MCF 10A (cell line): Measurements from ENCODE around the gene TLR9. TPM values are rescaled to one million over a fixed set of nuclear protein-coding genes. Genes with fewer than 3 reads are reported as not detected.
A peak's percentile ranks its signal among the peaks of the same experiment; 100 is the strongest.

Experiments used
- BruUV-seq: library from RNA; stranded (reverse); fragments of 400-500 nt; replicated peaks from 2 replicates; lab custom pipeline; 2021; lab: Mats Ljungman, UMichigan
- CTCF ChIA-PET: fragments of 300-600 bp; sonication (Branson Sonifier 250); formaldehyde crosslinking; extraction: SDS; loops from one replicate; lab custom pipeline; 2021; ENCODE audit warnings: antibody characterized with exemption, inconsistent platforms; lab: Yijun Ruan, JAX
- POLR2A ChIA-PET: fragments of 300-600, 350-650 bp; sonication (Branson Sonifier 250); formaldehyde crosslinking; extraction: SDS; loops from one replicate; lab custom pipeline; 2020; ENCODE audit warnings: antibody characterized with exemption, inconsistent platforms; lab: Yijun Ruan, JAX
- DNase-seq: peaks from one replicate; pipeline ENCODE4 v3.0.0-alpha.2; 2018; ENCODE audit not compliant: unreplicated experiment
- H3K27ac Mint-ChIP-seq: one replicate; pipeline ENCODE4 v1.8.0; 2022; ENCODE audit warnings: mild to moderate bottlenecking, low read depth, mixed read lengths; ENCODE audit not compliant: unreplicated experiment
- H3K27me3 Mint-ChIP-seq: one replicate; pipeline ENCODE4 v1.8.0; 2022; ENCODE audit warnings: mixed read lengths; ENCODE audit not compliant: insufficient read depth, unreplicated experiment
- H3K36me3 Mint-ChIP-seq: one replicate; pipeline ENCODE4 v1.8.0; 2022; ENCODE audit warnings: mild to moderate bottlenecking, moderate library complexity, mixed read lengths; ENCODE audit not compliant: insufficient read depth, unreplicated experiment
- H3K4me1 Mint-ChIP-seq: one replicate; pipeline ENCODE4 v1.8.0; 2022; ENCODE audit warnings: mixed read lengths; ENCODE audit not compliant: insufficient read depth, unreplicated experiment
- H3K4me3 Mint-ChIP-seq: one replicate; pipeline ENCODE4 v1.8.0; 2022; ENCODE audit warnings: mild to moderate bottlenecking, moderate library complexity, mixed read lengths; ENCODE audit not compliant: unreplicated experiment
- H3K9me3 Mint-ChIP-seq: one replicate; pipeline ENCODE4 v1.8.0; 2022; ENCODE audit warnings: mixed read lengths; ENCODE audit not compliant: unreplicated experiment
- CTCF ChIP-seq: fragments of 200-600 bp; IDR thresholded peaks from one replicate; pipeline ENCODE4 v1.8.0; 2022; ENCODE audit warnings: antibody characterized with exemption, mild to moderate bottlenecking; ENCODE audit not compliant: unreplicated experiment
- intact Hi-C: fragments of 100-400 bp; cut with micrococcal nuclease; formaldehyde crosslinking; loops from 2 replicates; pipeline ENCODE4 v1.14.1; 2022
- total RNA-seq: library from RNA; stranded (reverse); gene quantifications from 2 replicates; pipeline ENCODE4 v1.2.3, GENCODE V29; 2022

TLR9 gene
- total RNA-seq, 1 experiment from 2014 or later: not detected

DNA sequence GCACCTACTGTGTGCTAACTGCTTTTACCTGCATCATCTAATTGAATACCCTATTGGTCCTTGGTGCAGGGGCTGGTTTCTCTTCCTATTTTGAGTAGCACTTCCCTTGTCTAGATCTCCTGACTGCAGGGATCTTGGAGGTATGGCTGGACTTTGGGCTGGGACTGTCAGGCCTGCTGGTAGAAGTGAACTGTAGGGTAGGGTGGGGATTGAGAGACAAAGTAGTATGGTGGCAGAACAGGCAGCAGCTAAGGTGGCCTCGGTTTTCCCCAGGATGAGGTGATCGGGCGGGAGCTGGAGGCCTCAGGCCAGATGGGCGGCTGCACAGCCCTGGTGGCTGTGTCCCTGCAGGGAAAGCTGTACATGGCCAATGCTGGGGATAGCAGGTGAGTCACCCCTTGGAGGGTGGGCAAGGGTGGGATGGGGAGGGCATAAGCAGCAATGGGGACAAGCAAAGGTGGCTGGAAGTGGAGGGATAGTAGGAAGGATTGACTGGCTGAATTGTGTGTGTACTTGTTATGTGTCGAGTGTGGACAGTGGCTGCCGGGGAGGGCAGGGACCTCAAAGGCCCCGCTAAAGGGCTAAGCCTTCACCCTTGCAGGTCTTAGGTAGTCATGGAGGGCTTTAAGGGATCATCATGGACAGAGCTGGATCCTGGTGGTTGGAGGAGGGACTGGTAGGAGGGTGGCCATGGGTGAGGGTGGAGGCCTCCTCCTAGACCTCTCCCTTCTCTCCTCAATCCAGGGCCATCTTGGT lies 22.1 kb upstream of the TLR9 start:
- no TSS peak for BruUV-seq
- no peak for DNase-seq
- intact Hi-C loops: no loop called here
- no peak for TF ChIP-seq CTCF
- Mint-ChIP-seq H3K36me3 (peaks cover 26% of the 10 kb centered on the region), H3K27me3 (no peaks in the 10 kb centered on the region), H3K4me3 (no peak overlapping the region), H3K27ac (no peak overlapping the region), H3K9me3 (no peaks in the 10 kb centered on the region), H3K4me1 (peaks cover 10% of the 10 kb centered on the region)
- CTCF ChIA-PET: interaction anchor here (0.6 to 2.8 kb wide), 4 partner anchors 17 to 44 kb away, joined by 3 to 15 read pairs (median 4); no protein-coding TSS in a partner anchor
- POLR2A ChIA-PET: interaction anchor here (0.7 to 2.7 kb wide), 6 partner anchors 10 to 30 kb away, joined by 3 to 14 read pairs (median 3); partner anchors contain the start of gene WDR82

GRCh38 chr3:52246728-52247408 lies 21.4 kb upstream of the TLR9 start:
- ChIA-PET CTCF (interaction anchor here (2.8 kb wide), 1 partner anchor 26 kb away, joined by 15 read pairs; no protein-coding TSS in a partner anchor), POLR2A (interaction anchor here (0.7 to 1.8 kb wide), 5 partner anchors 9 to 95 kb away, joined by 3 to 6 read pairs (median 3); partner anchors contain the start of gene WDR82)
- TF ChIP-seq CTCF: no peak
- intact Hi-C loops: no loop called here
- Mint-ChIP-seq H3K9me3 (no peaks in the 10 kb centered on the region), H3K27me3 (no peaks in the 10 kb centered on the region), H3K4me1 (peaks cover 10% of the 10 kb centered on the region), H3K36me3 (peaks cover 19% of the 10 kb centered on the region), H3K27ac (no peak overlapping the region), H3K4me3 (no peak overlapping the region)
- no TSS peak for BruUV-seq
- no peak for DNase-seq

- no TSS peak for BruUV-seq
- Mint-ChIP-seq H3K27ac (no peak overlapping the region), H3K9me3 (no peaks in the 10 kb centered on the region), H3K36me3 (peaks cover 13% of the 10 kb centered on the region), H3K4me3 (peak overlapping the region; percentile 65), H3K27me3 (no peaks in the 10 kb centered on the region), H3K4me1 (peaks cover 10% of the 10 kb centered on the region)
- ChIA-PET POLR2A (interaction anchor here (0.6 to 1.8 kb wide), 6 partner anchors 9 to 250 kb away, joined by 3 to 6 read pairs (median 3); partner anchors contain the start of genes RPL29 and WDR82), CTCF (interaction anchor here (0.8 kb wide), 1 partner anchor 14 kb away, joined by 3 read pairs; no protein-coding TSS in a partner anchor)
- intact Hi-C loops: no loop called here
- no peak for TF ChIP-seq CTCF
- DNase-seq: no peak
These were observed 20.8 kb upstream of the TLR9 start for GRCh38 chr3:52246264-52246620.
